Stimulated activated CD4-positive, alpha-beta T cell treated with anti-CD3 and anti-CD28 coated beads, Interleukin-4, amount 100 ng/mL, for 48 hours (primary cell): ENCODE data around the gene ARHGEF3.
A peak's percentile ranks its signal among the peaks of the same experiment; 100 is the strongest.

Source experiments
- DNase-seq, 2 donors: peaks; one replicate each; pipeline ENCODE4 v3.0.0-alpha.2; 2020; ENCODE audit warnings: low read depth in 2 of 2

Gene ARHGEF3

GRCh38 chr3:56801662-56802377, at the start of gene ARHGEF3:
ARHGEF3 (minus strand) TSS chr3:56801949; CDS start chr3:56801798, 151 bp downstream.
- peak; percentile 80 to 85 for DNase-seq

GRCh38 chr3:56849698-56850097, 47.9 kb upstream of the ARHGEF3 start:
- DNase-seq: no peak

- DNase-seq: no peak
Observed at GRCh38 chr3:56845505-56845904, 43.8 kb upstream of the ARHGEF3 start.

- no peak for DNase-seq
Observed at GRCh38 chr3:56844536-56844935, 42.8 kb upstream of the ARHGEF3 start.

DNA sequence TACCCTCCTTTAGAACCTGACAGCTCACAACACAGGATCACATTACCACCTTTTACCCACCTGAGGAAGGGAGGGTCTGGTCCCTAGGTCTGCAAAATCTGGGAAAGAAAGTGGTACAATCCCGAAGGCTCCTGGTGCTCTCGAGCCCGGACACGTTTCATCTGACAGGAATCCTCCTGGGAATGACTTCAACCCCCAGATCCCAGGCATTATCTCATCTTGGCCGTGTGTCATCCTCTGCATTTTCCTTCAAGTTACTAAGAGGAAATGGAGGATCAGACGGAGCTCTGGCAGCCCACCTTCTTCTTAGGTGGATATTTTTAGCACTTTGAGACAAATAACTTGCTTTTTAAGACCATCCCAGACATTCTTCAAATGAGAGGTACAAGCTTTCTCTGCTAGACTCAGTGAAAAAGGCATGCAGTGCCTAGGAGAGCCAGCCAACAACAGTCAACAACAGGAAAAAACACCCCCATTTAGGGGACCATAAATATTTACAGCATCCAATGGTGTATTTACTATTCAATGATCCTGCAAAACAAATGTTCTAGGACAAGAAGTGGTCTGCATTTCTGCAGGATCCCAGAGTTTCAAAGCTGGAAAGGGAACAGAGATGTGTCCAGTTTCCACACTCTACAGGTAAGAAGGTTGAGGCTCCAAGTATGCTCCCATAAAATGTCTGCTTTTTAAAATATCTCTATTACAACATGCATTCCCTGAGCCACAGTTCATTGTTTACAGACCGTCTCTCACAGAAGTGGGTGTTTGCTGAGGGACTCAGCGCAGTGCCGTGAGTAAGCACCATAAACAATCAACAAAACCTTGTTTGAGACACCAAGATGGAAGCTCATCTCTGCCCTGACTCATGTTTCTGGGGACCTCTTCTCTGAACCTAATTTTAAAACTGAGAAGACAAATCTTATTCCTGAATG, 38.3 kb upstream of the ARHGEF3 start:
- DNase-seq: no peak

DNA sequence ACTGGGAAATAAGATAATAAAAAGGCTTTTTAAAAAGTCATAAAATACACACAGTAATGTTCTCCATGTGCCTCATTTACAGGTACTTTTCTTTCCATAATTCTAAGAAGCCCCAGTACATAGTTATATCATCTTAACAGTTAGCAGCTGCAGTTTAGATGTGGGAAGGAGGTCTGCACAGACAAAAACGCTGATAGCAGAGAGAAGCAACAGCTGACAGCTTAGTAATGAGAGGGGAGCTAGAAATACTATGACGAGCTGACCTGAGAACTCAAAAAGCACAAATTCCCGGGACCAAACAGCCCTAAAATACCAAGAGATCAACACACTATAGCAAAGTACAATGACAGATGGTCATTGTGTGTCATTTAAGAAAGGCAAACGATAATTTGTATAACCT, 36.7 kb upstream of the ARHGEF3 start:
- no peak for DNase-seq

GRCh38 chr3:56837196-56837955, 35.6 kb upstream of the ARHGEF3 start:
- no peak for DNase-seq

DNA sequence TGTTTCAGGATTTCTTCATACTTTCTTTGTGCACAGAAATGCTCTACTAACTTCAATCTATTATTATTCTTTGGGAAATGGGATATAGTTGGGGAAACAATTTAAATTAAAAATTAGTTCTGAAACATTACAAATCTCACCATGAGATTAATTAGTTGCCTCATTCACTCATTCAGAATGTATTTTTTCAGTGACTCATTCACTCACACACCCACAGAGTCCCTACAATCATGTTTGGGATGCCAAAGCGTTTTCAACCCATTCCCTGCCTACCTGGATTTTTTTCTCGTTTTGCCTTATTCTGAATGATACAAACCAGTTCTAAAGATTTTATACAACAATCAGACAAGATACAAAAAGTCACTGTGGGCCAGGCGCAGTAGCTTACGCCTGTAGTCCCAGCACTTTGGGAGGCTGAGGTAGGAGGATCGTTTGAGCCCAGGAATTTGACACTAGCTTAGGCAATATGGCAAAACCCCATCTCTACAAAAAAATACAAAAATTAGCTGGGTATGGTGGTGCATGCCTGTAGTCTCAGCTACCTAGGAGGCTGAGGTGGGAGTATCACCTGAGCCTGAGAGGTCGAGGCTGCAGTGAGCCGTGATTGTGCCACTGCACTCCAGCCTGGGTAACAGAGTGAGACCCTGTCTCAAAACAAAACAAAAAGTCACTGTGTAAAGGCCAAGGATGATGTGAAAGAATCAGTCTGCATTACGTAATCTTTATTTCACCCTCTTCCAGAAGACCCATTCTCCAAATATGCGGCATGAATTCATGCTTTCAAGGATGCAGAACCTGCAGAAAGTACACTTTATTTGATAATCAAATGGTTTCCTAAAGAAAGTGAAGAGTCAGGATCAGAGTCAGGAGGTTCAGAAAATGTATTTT, 34.8 kb upstream of the ARHGEF3 start:
- DNase-seq: no peak

DNA sequence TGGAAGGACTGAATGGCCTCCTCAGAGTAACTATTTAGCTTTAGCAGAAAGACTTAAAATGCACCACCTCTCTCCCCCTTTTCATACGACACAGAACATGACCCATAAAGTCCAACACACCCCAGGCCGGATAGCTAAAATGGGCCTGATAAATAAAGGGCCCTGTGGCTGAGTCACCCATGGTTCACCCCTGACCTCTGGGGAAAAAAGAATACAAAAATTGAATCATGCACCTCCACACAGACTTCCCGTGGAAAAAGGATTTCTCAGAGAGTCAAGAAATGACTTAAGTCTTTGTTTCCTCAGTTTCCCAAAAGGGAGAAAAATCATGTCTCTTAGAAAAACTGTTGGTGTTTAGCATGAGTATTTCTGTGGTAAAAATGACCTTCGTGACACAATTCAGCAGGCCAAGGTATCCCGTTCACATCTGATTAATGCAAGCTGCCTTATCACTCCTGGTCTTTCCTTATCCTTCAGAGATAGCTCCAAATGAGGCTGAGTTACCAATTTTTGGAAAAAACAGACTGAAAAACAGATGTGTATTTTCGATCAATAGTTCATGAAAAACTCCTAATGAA, 34.0 kb upstream of the ARHGEF3 start:
- no peak for DNase-seq

GRCh38 chr3:56833536-56833935, 31.8 kb upstream of the ARHGEF3 start:
- DNase-seq: no peak

DNA sequence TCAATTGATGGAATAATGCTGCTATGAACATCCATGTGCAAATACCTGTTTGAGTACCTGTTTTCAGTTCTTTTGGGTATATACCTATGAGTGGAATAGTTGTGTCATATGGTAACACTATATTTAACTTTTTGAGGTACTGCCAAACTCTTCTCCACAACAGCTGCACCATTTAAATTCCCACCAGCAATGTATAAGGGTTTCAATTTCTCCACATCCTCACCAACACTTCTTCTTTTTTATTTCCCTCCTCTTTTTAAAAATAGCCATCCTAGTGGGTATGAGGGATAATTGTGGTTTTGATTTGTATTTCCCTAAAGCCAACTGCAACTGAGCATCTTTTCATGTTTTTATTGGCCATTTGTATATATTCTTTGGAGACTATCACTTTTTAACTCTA, 31.3 kb upstream of the ARHGEF3 start:
- no peak for DNase-seq

GRCh38 chr3:56831572-56831971, 29.8 kb upstream of the ARHGEF3 start:
- no peak for DNase-seq

DNA sequence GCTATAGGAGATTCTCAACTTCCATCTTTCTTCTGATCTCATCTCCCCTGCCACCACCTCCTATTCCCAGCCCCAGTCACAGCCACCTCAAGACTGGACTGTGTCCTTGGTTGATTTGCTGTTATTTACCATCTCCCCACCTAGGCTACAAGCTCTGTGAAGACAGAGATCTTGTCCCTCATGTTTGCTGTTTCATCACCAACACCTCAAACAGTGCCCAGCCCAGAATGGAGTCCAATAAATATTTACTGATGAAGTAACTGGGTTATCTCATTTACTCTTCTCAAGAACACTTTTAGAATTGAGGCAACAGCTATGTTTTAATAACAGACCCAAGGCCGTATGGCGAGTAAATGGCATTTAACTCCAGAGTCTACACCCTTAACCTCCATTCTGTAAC, 29.1 kb upstream of the ARHGEF3 start:
- DNase-seq: no peak

DNA sequence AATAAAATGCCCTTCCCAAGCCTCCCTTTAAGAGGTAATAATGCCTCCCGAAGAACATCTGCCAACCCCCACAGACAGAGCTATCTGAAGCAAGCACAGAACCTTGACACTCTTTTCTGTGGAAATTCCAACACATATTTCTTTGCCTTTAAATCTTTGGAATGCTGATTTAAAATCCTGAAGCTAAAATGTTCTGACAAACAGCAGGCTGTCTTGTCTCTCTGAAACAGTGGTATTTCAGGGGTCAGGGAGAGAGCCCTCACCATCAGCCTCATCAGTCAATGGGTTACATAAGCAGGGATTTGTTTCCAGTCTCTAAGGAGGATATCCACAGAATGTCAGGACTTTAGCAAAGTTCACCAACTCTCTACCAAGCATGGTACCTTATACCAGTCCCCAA, 27.8 kb upstream of the ARHGEF3 start:
- no peak for DNase-seq

DNA sequence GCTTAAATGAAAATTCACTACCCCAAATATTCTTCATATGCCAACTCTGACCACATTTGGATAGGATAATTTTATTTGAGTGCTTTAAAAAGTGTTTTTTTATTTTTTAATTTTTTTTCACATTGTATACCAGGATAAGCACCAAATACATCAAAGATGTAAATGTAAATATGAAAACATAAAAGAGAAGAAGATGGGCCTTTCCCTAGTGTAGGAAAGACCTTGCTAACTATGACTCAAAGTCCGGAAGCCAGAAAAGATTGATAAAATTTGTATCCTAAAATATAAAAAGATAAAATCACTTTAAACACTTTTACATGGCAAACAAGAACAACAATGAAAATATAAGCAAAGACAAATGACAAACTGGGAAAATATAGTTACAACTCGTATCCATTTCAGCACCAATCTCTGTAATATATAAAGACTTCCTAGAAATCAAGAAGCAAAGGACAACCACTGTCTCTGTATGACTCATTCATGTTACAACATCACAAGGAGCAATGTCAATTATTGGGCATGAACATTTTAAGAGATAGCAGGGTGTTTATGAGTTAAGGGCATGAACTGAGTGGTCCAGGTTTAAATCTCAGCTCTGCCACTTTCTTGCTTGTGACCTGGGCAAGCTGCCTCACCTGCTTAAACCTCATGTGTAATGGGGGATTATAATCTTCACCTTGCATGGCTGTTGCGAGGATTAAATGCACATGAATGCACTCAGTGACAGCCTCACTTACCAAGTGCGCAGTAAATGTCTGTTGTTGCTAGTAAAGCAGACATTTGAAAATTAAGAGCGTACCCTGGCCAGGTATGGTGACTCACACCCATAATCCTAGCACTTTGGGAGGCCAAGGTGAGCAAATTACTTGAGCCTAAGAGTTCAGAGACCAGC, 25.3 kb upstream of the ARHGEF3 start:
- no peak for DNase-seq

GRCh38 chr3:56825567-56826438, 24.1 kb upstream of the ARHGEF3 start:
- no peak for DNase-seq

GRCh38 chr3:56823984-56824703, 22.4 kb upstream of the ARHGEF3 start:
- no peak for DNase-seq

- no peak for DNase-seq
Observed at GRCh38 chr3:56823421-56823926, 21.7 kb upstream of the ARHGEF3 start.
